Limb (tissue), 2 donors: ENCODE results near the gene HOXB2.
"Not testable (repeated sequence)": the region's sequence is repeated elsewhere in the genome, so short reads cannot be mapped to it uniquely, and the experiment has no call there.

Experiments
- DNase-seq, 2 donors: peaks; one replicate each; pipeline ENCODE4 v3.0.0-alpha.2; 2016; ENCODE audit errors: extremely low spot score in 2 of 2

Gene HOXB2

GRCh38 chr17:48515925-48516900, 28.7 kb downstream of the HOXB2 start:
- no peak for DNase-seq

GRCh38 chr17:48514477-48514876, 30.4 kb downstream of the HOXB2 start:
- DNase-seq = no peak

DNA sequence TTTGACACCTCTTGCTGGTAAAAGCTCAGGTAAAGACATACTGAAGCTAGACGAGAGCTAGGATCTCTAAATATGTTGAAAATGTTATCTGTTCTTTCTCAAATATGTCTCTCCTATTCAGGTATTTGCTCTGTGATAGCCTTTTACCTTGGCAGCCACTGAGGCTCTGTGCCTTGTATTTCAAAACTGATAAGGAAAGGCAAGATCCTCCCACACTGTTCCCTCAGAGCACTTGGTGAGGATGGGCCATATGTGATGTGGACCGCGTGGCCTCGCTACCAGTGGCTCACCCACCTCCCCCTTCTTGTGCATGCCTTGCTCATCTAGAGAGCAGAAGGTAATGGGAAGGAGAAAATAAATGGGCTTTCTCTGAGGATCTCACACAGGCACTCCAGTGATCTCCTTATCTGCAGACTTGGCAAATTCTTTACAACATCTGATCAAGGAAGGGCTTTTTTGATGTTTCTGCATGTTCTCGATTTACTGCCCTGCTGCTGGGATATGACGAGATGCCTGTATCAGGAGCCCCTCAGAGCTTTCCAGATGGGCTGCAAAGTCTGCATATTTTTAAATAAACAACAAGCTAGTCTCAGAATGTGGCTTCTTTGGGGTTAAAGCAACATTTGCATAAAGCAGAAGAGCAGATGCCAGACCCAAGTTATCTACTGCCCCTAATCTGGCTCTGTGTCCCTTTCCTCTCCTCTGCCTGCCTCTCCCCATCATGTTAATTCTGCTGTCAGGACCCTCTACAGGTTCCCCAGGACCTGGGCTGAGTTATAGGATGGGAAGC, 31.0 kb downstream of the HOXB2 start:
- DNase-seq = no peak

- DNase-seq = no peak
Measured at GRCh38 chr17:48513097-48513496, 31.8 kb downstream of the HOXB2 start.

DNA sequence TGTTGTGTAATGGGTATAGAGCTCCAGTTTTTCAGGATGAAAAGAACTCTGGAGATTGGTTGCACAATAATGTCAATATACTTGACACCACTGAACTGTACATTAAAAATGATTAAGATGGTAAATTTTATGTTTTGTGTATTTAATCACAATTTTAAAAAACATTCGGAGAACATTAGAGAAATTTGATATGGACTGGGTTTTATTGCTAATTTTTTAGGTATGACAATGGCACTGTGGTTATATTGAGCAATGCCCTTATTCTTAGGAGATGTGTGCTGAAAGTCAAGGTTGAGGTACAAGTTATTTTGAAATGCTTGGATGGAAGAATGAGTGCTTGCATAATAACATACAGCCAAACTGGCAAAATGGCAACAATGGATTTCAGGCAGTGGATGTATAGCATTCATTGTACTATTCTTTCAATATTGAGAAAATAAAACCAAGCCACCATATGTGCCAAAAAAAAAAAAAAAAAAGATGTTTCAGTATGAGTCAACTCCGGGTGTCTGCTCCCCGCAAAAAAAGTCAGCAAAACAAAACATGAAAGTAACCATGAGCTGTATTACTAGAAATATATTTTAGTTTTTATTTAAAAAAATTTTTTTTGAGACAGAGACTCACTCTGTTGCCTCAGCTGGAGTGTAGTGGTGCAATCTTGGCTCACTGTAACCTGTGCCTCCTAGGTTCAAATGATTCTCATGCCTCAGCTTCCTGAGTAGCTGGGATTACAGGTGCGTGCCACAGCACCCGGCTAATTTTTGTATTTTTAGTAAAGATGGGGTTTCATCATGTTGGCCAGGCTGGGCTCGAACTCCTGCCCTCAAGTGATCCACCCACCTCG, 33.9 kb downstream of the HOXB2 start:
- DNase-seq = no peak

GRCh38 chr17:48510381-48510760, 34.5 kb downstream of the HOXB2 start:
- DNase-seq = no peak

DNA sequence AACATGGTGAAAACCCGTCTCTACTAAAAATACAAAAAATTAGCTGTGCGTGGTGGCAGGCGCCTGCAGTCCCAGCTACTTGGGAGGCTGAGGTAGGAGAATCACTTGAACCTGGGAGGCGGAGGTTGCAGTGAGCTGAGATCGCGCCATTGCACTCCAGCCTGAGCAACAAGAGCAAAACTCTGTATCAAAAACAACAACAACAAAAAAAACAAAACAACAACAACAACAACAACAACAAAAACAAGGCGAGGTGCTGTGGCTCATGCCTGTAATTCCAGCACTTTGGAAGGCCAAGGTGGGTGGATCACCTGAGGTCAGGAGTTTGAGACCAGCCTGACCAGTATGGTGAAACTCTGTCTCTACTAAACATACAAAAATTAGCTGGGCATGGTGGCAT, 35.2 kb downstream of the HOXB2 start:
- DNase-seq = not testable (repeated sequence)

- DNase-seq = no peak
Measured at GRCh38 chr17:48506246-48506645, 38.7 kb downstream of the HOXB2 start.

GRCh38 chr17:48505788-48506187, 39.1 kb downstream of the HOXB2 start:
- no peak for DNase-seq

DNA sequence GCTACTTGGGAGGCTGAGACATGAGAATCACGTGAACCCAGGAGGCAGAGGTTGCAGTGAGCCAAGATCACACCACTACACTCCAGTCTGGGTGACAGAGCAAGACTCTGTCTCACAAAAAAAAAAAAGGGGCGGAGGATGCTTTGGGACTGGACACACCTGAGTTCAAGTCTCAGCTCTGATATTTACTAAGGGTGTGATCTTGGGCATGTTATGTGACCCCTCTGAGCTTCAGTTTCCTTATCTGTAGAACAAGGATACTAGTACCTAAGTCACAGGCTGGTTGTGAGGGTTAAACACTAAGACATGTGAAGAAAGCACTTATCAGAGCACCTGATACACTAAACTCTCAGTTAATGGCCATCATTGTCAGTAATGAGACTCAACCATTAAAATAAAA, 40.0 kb downstream of the HOXB2 start:
- DNase-seq = no peak

DNA sequence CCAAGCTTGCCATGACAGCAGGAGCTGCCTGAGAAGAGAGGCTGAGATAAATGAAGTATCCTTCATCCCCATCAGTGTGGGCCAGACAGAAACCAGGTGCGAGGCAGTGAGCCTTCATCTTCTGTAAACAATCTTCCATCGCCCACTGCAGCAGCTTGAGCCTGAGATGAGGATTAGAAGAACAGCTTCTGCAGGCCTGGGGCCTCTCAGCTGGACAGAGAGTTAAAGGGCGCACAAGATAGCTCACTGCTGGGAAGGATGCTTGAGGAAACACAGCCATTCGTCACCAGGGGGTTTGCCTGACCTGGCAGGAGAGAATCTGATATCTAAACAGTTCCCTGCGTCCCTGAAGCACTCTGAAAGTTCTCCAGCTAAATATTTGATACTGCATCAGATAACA, 41.2 kb downstream of the HOXB2 start:
- DNase-seq = no peak

DNA sequence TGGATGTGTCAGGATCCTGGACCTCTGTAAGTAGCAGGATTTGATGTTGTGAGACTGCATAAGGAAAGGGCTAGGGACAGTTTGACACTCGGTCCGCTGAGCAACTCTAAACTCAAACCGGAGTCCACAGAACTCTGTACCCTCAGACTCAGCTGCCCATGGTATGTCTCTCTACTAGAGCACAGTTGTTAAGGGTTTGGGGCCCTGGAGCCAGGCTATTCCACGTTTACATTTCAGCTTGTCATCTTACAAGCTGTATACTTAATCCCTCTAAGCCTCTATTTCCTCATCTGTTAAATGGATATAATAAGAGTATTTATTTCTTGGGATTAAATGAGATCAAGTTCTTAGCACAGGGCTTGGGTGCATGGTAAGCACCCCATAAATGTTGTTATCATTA, 42.0 kb downstream of the HOXB2 start:
- DNase-seq = no peak

DNA sequence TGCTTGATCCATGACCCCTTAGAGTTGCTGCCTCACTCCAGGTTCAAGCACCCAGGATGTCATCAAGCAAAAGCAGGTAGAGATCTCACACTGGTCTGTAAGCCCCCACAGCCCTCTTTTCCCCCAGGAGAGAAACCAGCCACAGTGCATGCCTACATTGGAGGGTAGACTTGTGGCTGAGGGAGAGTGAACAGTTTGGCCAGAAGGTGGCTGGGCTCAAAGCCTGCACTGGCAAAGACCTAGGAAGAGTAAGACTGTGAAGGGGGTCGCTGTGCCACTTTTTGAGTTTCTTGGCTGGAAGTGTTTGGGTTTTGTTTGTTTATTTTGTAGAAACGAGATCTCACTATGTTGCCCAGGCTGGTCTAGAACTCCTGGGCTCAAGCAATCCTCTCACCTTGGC, 42.6 kb downstream of the HOXB2 start:
- no peak for DNase-seq

DNA sequence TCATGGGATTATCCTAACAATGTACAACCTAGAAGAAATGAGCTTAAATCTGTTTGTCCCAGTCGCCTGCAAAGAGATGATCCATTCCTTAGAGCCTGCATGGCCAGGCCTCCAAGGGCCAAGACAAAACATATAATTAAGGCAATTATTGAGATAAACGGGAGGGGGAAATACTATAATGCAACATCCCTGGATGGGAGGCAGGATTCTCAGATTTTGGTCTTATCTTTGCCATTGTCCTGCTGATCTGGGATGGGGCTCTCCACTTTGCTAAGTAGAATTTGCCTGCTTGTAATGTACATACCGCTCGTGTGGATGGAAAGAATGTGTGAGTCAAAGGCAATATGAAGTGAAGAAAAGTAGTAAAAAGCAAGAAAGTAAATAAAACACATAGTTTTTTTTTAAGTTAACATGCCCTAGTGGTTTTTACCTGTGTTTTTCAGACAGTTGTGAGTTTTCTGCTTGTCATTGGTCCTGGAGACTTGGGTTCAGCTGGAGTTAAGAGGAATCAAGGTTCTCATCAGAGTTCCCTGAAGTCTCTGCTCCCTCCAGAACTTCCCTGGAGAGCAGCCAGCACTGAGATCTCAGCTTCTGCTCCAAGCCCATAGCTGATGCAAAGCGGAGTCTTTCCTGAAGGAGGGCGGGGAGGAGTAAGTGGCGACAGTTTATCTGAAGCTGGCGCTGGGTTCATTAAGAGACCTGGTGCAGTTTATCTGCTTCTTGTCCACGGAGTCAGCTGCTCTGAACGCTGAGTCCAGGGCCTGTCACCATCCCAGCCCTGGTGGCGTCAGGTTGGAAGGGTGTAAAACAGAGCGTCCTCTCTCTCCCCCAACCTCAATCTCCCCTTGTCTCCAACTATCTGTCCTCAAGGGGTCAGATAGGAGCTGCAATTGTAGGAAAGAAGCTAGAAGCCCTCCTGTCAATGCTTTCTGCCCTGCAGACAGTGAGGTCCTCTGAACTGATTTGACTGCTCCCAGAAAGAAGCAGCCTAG, 44.2 kb downstream of the HOXB2 start:
- no peak for DNase-seq

GRCh38 chr17:48499735-48500434, 45.0 kb downstream of the HOXB2 start:
- no peak for DNase-seq

GRCh38 chr17:48499248-48499647, 45.7 kb downstream of the HOXB2 start:
- DNase-seq = no peak

DNA sequence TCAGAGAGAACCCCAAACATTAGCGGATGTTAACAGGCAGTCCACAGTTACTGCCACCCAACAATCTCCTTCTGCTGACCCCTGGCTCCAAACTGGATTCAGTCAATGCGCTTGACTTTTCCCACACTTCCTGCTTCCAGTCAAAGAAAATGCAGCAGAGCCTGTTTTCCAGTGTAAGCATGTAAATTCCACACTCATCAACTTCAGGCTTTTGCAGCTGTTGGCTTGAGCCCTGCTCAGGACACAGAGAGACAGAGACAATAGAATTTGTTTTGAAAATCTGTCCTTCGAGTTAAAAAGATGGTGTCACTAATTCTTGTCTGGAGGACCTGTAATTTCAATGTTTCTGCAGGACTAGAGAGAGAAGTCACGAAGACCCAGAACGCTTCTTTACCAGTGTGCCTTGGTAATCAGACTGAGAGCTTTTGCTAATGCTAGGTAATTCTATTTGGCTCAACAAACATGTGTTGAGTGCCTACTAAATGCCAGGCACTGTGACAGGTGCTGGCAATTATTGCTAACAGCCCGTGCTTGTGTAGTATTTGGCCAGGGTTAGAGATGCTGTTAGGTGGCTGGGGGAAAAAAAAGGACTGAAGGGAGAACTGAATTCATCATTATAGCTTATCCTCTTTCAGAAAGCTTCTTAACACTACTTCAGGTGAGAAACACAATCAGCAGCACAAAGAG, 46.6 kb downstream of the HOXB2 start:
- no peak for DNase-seq

DNA sequence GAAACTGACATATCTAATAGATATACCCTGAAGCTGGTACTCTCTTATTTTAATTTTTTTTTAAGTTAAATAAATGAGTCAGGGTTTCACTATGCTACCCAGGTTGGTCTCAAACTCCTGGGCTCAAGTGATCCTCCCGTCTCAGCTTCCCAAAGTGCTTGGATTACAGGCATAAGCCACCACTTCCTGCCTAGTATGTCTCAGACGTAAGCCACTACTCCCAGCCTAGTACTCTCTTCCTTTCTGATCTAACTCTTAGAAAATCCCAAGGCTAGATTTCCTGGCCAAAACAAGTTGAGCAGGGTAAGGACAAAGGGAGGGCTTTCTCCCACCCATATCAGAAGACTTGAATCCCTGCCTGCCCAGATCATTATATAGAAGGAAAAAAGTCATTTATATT, 47.8 kb downstream of the HOXB2 start:
- DNase-seq = no peak

DNA sequence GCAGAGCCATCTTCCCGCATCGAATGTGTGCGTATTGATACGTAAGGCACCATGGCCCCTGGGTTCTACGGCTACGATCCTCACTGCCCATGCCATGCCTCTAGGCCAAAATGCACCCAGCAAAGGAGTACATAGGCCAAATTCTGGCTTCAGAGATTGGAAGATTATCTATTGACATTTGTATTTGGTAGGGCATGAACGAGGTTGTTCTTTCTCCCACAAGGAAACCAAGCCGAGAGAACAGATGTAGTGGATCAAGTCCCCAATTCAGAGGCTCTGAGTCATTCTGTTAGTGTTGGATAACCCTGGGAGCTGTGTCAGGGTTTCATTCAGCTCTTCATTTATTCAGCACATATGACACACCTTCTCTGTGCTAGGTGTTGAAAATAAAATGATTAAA, 50.6 kb downstream of the HOXB2 start:
- no peak for DNase-seq
